LoVo (cell line): Measurements from ENCODE around the gene AHDC1.

Source experiments
- DNase-seq: peaks from one replicate; pipeline ENCODE4 v3.0.0-alpha.2; 2016; ENCODE audit warnings: low spot score

The AHDC1 gene

DNA sequence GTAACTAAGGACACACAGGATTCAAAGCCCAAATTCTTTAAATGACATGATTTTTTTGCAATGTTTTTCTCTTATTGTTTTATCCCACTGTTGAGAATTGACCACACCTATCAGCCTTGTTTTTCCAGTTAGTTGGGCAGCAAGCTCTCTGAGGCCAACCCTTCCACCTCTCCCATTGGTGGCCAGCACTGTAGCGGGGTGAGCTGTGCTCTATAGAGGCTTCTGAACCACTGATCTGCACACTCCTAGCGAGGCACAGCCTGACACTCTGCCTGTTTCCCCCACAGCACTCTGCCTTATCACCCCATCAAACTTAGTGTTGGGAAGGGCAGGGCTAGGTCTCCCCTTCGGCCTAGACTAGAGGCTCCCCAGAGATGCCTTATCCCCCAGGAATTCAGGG lies 19.5 kb downstream of the AHDC1 start:
- no peak for DNase-seq

DNA sequence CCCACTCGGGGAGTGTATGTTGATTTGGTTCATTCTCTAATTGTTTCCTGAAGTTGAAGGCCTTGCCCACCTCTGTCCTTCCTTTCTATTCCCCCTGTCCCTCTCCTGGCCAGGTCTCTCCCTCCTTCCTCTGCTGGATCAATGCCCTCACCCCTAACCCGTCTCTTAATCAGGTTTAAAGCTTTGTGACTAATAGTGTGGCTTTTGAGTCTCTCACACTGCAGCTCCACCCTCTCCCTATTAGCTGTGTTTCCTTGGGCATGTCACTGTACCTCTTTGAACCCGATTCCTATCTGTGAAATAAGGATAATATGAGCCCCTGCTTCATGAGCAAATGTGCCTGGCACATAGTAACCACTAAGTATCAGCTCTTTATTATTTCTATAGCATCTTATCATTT lies 20.5 kb downstream of the AHDC1 start:
- no peak for DNase-seq

DNA sequence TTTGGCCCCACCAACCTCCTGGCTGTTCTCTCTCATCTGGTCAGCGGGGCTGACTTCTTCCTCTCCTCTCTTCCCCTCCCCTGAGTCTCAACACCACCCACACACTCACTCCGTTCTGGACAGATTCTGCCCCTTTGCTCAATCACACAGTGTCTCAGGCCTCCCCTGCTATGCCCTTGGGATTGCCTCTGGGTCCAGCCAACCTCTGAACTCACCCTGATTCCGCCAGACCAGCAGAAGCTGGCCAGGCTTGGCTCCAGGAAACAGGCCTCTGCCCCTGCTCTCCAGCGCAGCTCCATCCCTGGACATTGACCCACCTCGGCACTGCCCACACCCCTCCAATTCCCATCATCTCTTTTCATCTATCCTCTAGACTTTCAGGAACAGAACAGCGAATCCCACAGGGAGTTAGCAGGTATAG lies 22.1 kb downstream of the AHDC1 start:
- DNase-seq, result no peak

DNA sequence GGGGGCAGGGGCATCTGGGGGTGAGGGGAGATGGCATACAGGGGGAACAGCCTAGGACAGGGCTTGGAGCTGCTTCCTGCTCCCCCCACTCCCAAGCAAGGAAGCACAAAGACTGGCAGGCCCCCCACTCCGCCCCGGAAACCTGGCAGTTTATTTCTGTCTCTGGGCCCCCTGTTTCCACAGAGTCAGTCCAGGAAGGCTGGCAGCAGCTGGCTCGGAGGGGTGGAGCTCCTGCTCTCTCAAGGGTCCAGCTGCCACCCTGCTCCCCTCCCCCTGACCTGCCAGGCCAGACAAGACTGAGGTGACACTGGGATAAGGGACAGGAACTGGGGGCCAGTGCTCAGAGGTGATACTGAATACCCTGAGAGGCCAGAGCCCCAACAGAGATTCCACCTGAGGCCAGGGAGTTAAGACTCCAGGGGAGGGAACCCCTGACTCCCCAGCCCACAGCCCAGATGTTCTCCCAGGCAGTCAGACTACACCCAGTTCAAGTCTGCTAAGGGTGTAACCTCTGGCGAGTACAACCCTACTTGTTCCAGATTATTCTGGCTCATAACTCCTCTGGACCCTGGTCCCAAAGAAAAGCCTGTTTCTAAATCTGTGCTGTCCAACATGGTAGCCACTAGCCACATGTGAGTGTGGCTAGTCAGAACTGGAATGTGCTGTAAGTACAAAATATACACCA lies 26.3 kb downstream of the AHDC1 start:
- no peak for DNase-seq

DNA sequence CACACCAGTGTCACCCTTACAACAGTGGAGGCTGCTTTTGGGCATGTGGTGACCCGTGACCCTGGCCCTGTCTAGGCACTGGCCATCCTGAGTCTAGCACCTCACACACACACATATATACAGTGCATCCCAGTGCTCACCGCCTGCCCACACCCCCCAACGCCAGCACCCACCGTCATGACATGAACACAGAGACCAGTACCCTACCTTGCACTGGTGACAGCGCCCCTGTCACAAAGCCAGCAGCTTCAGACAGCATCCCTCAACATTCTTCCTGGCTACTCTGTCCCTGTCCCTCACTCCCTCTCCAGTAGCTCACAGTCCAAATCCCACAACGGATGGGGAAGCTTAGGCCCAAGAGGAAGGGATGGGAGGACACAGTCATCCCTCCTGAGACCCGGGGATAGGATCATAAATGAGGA lies 27.1 kb downstream of the AHDC1 start:
- DNase-seq, result no peak

DNA sequence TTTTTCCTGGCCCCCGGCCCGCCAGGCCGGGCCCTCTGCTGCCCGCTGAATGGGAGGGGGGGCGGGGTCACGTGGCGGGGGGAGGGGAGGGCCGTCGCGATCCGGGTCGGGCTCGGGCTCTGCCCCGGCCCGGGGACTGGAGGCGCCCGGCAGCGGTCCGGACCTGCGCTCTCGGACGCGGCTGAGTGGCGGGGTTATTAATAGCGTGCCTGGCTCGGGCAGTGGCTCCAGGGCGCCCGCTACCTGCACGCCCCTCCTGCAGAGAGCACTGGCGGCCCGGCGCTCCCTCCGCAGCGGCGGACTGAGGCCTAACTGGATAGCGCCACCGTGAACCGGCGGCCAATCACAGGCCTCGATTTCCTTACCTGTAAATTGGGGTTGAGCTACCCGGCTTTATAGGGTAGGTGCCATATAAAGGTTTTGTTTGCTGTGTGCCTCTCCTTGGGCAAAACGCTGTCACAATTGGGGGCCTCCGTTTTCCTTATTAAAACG lies 28.1 kb downstream of the AHDC1 start:
- DNase-seq, result no peak

DNA sequence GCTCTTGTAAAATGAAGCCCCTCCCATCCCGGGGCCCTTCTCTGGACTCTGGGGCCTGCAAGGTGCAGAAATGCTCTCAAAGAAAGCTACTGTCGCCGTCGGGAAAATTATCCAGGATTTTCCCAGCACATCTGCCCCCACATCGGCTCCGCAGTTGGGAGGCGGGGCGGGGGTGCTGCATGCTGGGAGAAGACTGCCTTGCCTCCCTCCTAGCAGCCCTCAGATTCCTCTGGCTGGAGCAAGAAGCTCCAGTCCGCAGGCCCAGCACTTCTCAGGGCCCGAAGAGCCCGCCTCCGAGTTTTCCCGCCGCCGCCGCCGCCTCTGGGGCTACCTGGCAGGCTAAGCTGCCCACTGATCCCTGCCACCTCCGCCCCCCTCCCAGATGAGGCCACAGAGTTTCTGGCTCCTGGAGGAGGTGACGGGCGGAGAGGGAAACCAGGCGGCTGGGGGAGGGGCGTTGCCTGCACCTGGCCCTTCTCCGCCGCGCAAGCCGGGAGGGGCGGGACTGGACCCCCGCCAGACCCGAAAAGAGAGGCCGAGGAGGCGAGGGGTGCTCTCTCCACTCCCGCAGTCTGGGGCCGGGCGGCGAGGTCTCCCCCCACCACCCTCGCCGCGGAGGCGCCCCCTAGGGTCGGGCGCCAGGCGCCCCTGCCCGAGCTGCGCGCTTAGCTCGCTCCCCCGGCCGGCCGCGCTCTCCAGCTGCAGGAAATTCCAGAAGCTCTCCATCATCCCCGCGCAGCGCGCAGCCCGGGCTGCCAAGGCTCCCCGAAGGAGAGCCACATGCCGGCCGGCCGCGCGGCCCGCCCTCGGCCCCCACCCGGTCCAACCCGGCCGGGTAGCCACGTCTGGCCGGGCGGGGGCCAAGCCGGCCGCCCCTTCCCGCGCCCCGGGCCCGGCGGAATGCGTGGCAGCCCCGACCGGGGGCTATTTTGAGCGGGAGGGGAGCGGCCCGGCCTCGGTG lies 28.8 kb downstream of the AHDC1 start:
- no peak for DNase-seq

DNA sequence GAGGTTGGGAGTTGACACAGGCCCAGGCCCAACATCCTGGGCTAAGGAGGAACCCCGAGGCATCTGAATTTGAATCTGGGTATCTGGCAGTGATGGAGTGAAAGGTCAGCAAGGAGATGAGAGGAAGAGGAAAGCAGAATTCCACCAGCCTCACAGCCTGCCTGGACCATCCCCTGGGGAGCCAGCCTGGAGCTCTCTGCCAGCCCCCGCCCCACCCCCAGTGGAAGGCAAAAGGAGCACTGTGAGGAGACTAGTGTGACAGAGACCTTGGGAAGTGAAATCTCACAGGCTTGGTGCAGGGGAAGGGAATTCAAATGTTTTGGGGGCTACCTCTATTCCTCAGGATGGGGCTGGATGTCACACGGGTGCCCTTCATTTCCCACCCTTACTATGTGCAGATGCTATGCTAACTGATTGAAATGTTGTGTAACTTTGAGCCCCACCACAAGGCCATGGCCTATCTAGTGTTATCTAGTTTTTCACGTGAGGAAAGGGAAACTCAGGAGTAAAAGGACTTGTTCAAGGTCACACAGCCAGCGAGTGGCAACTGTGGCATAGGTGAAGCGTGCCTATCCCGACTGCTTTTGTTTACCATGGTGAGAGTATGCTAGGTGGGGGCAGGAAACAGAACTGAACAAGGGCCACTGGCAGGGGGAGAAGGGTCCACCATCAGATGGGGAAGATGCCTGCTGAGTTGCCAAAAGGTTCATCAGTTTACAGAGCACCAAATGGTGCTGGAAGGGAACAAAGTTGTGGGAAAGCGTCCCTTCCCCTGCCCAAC lies 29.8 kb downstream of the AHDC1 start:
- DNase-seq, result no peak

DNA sequence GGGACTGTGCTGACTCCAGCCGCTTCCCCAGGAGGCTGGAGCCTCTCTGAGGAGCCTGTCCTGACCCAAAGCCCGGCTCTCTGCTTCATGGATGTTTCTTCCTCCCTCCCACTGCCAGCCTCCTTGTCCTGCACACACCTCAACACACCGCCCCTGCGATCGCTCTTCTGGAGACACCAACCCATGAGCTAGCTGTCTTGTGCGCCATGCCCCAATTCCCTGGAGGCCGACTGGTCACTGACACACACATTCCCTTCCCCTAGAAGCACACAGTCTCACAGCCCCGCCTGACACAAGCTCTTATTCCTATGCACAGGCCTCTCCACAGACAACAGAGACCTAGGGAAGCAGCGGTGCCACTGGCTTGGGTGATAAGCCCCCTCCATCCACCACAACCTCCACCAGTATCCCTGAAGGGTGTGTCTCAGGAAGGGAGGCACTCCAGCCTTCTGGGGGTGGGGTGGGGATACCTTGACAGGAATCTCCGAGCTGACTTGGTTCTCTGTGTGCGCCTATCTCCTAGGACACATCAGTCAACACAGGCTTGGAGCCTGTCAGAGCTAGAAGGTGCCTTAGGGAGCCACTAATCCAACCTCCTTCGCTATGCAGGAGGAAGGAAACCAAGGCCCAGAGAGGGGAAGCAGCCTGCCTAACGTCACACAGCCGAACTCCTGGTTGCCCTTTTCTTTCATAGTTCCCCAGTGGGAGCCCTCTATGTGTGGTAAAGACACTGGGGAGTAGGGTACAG lies 31.1 kb downstream of the AHDC1 start:
- DNase-seq, result no peak

DNA sequence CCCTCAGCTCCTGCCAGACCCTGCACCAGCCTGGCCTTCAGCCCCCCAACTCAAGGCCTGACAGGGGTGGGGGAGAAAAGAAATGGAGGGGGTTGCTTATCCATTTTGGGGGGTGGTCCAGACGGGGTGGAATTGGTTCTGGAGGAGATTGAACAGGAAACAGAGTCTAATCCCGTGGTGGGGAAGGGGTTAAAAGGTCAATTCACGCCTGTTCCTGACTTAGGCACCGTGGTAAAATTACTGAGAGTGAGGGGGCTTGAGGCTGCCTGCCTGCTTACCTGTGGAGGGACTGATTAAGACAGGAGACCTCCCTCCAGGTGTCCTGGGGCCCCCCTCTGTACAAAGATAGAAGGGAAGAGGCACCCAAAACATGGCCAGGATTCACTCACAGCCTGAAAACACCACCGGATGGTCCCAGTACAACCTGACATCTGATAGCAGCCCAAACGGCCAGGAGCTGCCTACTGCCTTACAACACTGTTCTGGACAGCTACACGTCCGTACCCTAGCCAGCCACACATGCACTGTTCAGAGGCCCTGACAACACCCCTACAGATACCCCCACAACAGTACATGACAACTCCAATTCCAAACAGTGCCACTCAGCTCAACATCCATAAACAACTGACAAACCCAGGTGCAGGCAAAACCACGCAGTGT lies 31.8 kb downstream of the AHDC1 start:
- DNase-seq, result no peak

DNA sequence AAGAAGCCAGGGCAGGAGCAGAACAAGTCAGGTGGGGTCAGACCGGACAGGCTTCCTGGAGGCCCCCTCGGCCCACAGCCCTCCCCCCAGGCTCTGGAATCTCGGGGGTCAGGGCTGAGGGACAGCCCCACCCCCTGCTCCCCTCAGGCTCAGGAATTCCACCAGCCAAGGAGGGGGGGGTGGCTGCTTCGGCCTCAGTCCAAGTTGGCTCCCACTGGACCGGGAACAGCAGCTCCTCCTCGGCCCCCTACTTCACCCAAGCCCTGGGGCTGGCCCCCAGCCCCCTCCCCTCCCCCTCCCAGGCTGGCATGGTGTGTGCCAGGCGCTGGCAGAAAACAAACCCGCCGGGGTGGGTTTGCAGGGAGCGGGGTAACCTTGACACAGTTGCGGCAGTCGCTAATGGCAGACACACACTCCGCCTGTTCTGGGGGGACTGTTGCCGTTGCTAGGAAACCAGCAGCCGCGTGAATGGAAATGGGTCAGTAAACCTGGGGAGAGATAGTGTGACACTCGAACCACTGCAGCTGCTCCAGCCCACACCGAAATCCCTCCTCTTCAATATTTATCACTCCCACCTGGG lies 32.4 kb downstream of the AHDC1 start:
- DNase-seq, result no peak

DNA sequence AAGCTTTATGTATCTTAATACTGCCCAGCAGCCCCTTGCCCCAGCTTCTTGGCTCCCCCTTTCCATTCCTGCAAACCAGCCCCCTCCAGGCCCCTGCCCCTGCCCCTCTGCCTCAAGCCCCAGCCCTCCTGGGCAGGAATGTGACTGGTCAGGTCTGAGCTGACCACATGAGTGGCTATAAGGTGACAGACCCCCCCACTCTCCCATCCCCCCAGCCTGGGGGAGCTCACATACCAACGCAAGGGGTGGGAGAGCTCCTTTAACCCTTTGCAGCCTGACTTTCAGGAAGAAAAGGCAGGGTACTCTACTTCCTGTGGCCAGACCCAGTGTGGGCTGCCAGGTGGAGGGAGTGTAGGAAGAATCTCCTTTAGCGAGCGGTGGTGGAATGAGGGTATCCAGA lies 33.2 kb downstream of the AHDC1 start:
- DNase-seq, result no peak

DNA sequence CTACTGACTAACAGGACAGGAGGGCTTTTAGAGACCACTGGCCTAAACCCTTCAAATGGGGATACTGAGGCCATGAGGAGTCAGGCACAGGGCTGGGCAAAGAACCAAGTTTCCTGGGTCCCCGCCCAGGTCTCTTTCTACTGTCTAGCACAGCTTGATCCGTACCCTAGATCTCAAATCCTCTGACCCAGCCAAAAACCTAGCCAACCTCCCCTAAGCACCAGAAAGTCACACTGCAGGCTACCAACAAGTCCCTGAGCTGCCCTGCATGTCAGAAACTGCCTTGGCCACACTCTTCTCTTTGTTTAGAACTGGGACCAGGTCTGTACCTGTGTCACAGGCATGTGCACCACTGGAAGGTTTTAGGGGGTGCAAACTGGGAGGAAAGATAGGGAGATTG lies 33.6 kb downstream of the AHDC1 start:
- DNase-seq, result no peak

DNA sequence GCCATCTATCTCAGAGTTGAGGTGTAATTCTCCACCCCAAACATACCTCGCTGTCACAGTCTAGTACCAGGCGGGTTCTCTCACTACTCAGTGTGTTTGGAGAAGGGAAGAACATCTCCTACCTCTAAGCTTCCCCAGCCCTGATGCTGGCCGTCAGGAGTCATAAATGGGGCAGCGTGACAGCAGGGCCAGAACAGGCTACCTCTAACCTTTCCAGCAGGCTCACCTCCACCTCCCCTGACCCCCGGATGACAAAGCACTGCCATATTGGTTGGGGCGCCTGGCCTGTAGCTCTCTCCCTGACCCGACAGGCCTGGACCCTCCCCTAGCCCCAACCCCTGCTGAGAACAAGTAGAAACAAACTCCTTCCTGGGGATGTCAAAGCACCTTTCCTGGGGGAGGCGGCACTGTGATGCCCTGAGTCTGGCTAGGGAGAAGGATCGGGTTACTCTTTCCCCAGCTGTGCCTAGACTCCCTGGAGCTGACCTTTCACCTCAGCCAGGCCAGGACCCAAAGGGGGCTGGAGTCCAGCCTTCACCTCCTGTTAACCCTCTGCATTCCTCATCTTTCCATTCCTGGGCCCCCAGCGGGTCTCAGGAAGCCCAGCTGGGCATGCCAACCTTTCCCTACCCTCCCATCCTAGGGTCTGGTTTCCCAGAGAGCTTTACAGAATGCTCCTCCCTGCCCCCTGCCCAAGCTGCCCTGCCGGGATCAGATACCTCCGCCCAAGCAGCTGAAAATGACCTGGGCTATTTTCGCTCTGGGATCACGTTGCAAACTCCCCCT lies 34.2 kb downstream of the AHDC1 start:
- DNase-seq, result no peak

DNA sequence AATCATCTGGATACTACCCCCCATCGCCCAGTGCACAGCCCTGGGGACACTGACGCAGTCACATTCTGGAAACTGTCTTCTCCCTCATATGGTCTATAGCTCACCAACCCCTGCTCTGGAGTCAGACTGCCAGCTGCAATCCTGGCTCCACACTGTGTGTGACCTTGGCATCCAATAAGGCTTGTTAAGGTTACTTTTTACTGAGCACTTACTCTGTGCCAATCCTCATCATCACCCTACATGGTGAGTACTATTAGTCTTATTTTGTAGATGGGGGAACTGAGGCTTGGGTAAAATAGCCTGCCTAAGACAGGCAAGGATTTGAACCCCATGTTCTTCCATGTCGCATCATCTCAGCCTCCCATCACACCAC lies 34.9 kb downstream of the AHDC1 start:
- DNase-seq, result no peak

DNA sequence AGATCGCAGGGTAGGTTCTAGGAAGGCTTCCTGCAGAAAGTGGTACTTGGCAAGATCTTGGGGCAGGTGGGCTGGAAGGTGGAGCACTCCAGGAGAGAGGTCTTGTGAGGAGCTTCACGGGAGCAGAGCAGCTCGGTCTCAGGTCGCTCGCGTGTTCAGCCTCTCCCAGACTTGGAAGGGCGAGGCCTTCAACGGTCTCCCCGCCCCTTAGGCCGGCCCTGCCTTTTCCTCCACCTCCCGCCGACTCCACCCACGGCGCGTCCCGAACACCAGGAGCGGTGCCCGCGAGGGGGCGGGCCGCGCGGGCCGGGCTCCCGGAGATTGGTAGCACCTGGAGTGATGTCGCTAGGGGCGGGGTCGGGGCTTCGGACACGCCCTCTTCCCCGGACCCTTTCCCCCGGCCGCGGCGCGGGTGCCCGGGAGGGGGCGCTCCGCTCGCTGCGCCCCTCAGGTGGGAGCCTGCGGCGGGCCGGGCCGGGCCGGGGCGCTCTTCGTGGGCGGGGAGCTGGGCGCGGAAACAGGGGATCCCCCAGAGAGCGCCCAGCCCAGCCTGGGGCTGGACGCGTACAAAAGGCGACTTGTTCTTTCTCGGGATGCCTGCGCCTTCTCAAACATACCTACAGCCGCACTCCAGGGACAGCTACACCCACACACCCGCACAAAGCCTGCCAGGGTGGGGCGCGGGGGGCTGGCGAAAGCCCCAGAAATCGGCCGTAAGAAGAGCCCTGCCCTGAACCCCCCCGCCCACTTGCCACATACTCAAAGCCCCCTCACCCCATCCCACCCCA lies 35.5 kb downstream of the AHDC1 start:
- DNase-seq, result peak; percentile 97

DNA sequence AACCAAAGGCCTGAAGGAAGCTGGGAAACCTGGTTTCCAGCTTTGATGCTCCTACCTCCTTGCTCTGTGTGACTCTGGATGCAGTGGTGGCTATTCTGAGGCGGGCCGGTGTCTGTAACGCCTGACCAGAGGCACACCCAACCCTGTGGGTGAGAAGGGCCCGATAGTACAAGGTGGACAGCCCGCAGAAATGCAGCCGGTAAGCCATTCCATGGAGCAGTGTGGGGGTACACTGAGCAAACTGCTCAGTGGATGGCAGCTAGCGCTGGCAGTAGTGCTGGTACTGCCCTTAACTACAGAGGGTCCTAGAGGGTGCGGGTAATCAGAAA lies 36.0 kb downstream of the AHDC1 start:
- DNase-seq, result no peak

DNA sequence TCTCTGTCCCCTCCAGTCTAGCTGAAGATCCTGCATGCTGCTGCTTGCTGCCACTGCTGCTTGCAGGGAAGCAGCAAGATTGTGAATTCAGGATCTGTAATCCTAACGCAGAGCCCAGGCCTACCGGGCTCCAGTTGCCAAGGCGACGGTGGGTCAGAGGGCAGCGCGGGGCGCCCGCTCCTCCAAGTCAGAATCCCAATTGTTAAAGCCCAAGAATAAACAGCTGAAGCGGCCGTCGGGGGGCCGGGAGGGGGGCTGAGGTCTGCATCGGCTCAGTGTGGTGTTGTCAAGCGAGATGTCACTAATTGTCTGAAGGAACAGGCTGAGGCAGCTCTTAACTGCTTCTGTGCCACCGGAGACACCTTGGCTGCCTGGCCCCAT lies 36.8 kb downstream of the AHDC1 start:
- no peak for DNase-seq

DNA sequence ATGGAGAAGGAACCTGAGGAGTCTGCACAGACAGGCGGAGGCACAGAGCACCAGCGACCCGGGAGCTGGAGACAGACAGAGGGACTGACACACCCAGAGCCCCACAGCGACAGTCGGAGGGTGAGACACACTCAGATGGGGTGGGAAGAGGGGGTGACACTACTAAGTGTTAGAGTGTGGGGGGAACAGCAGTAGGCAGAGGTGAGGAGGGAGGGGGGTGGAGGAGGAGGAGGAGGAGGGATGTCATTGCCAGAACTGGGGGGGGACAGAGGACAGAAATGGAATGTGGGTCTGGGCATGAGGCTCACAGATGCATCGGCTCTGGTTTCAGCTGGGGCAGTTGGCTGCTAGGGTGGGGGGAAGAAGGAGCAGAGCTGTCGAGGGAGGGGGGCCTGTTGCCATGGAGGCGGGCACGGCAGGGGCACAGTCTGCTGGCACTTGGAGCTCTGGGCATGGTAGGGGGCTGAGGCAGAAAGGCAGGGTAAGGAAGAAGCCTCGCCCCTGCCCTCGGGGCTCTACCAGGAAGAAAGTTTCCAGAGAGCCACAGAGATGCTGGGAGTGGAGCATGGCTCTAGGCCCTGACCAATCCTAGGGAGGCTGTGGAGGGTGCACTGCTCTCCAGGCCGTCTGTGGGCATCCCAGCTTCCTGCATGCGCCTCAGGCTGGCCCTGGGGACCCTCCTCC lies 37.3 kb downstream of the AHDC1 start:
- no peak for DNase-seq
